Stimulated activated CD8-positive, alpha-beta memory T cell treated with anti-CD3 and anti-CD28 coated beads, Interleukin-7, amount 100 ng/mL, for 24 hours (primary cell): ENCODE data around the gene ZIC2.
"Not testable (repeated sequence)": the region's sequence is repeated elsewhere in the genome, so short reads cannot be mapped to it uniquely, and the experiment has no call there.

Experiments
- DNase-seq: peaks from one replicate; pipeline ENCODE4 v3.0.0-alpha.2; 2020; ENCODE audit warnings: low read depth

Gene ZIC2

GRCh38 chr13:99981735-99982035, at the start of gene ZIC2:
Gene ZIC2 (plus strand): TSS chr13:99981784. CDS start chr13:99982065, 281 bp downstream.
- DNase-seq: no peak

DNA sequence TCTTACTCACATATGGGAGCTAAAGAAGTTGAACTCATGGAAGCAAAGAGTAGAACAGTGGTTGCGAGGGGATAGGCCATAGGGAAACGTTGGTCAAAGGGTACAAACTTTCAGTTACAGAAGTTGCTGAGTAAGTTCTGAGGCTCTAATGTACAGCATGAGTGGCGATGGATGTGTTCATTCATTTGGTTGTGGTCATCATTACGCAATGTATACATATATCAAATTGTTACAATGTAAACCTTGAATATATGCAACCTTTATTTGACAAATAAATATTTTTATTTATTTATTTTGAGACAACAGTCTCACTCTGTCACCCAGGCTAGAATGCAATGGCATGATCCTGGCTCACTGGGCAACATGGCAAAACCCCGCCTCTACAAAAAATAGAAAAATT, 48.7 kb upstream of the ZIC2 start:
- no peak for DNase-seq

GRCh38 chr13:99935772-99936171, 45.8 kb upstream of the ZIC2 start:
- DNase-seq: no peak

DNA sequence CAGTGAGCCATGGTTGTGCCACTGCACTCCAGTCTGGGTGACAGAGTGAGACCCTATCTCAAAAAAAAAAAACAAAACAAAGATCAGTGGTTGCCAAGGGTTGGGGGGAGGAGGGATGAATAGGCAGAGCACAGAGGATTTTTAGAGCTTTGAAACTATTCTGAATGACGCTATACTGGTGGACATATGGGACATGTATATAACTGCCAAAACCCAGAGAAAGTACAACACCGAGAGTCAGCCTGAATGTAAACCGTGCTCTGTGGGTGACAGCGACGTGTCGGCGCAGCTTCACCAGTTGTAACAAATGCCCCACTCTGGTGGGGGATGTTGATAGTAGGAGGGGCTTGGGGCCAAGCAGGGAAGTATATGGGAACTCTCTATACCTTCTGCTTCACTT, 42.9 kb upstream of the ZIC2 start:
- no peak for DNase-seq

DNA sequence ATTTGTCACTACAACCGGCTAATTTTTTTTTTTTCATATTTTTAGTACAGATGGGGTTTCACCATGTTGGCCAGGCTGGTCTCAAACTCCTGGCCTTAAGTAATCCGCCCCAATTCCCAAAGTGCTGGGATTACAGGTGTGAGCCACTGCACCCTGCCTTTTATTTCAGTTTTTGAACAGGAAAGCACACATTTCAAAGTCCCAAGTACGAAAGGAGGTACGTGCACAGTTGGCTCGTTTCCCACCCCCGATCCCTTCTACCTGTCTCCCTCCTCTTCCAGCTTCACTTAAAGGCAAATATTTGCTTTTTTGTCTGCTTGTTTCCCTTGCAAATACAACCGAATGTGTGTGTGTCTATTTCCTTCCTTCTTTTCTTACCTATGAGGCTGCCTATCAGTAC, 40.5 kb upstream of the ZIC2 start:
- no peak for DNase-seq

GRCh38 chr13:99941911-99942310, 39.7 kb upstream of the ZIC2 start:
- DNase-seq: no peak

DNA sequence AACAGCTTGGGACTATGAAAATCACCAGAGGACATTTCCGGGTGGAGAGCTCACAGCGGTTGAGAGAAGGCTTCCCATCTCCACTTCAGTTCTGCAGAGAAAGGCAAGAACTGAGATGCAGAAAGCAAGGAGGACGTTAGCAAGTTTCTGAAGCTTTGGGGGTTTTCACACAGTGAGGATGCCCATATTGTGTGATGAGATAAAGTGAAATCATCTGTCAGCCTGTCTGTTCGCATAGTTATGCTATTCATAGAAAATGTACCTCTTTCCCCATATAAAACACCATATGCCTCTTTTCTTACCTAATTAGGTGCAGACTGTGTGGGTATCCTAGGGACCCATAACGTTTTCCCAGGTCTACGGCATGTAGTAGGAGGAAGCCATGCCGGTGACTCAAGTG, 37.5 kb upstream of the ZIC2 start:
- DNase-seq: no peak

GRCh38 chr13:99944606-99945005, 37.0 kb upstream of the ZIC2 start:
- DNase-seq: no peak

DNA sequence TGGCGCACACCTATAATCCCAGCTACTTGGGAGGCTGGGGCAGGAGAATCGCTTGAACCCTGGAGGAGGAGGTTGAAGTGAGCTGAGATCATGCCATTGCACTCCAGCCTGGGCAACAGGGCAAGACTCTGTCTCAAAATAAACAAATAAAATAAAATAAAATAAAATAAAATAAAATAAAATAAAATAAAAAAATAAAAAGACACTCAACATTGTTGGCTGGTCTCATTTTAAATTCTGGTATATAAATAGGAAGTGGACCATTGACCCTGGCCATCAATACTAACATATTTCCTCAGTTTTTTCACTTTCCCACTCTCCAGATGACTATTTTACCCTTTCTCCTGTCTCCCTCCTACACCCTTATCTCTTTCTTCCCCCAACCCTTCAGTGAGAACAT, 36.1 kb upstream of the ZIC2 start:
- DNase-seq: not testable (repeated sequence)

- DNase-seq: no peak
These were observed 33.9 kb upstream of the ZIC2 start for GRCh38 chr13:99947666-99948065.

DNA sequence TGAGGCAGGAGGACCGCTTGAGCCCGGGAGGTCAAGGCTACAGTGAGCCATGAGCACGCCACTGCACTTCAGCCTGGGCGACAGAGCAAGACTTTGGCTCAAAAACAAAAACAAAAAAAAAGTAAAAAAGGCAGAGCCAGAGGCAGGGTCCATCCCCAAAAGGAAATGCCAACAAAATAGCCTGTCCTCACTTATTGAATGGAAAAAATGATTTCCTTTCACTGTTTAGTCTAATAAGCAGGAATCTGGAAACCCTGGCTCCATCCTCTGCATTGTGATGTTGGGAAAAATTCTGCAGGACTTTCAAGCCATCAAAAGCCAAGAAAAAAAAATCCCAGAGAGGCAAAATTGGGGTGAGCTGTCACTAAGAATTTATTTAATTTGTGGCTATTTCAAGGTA, 33.2 kb upstream of the ZIC2 start:
- no peak for DNase-seq

DNA sequence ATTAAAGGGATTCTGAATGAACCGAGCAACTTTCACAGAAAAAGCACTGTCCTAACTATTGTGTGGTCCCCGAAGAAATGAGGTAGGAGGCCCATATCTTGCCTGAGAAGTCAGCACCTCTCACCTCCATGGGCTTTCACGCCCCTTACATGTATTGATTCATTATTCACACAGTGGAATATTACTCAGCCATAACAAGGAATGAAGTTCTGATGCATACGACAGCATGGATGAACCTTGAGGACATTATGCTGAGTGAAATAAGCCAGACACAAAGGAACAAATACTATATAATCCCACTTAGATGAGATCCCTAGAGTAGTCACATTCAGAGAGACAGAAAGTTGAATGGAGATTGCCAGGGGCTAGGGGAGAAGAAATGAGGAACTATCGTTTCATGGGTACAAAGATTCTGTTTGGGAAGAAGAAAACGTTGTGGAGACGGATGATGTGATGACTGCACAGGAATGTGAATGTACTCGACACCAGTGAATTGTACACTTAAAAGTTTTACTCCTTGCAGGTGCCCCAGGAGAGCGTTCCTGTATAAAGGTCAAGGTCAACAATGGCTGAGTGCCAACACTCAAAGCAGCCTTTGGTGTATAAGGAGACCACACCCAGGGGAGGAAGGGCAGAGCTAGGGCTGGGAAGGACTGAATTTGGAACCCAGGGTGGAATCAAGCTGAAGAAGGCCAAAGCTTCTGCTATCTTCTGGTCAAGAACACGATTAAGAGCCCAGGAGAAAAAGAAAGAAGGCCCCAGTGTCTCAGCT, 32.5 kb upstream of the ZIC2 start:
- no peak for DNase-seq

- no peak for DNase-seq
These were observed 31.7 kb upstream of the ZIC2 start for GRCh38 chr13:99949679-99950413.

GRCh38 chr13:99951666-99952065, 29.9 kb upstream of the ZIC2 start:
- DNase-seq: not testable (repeated sequence)

DNA sequence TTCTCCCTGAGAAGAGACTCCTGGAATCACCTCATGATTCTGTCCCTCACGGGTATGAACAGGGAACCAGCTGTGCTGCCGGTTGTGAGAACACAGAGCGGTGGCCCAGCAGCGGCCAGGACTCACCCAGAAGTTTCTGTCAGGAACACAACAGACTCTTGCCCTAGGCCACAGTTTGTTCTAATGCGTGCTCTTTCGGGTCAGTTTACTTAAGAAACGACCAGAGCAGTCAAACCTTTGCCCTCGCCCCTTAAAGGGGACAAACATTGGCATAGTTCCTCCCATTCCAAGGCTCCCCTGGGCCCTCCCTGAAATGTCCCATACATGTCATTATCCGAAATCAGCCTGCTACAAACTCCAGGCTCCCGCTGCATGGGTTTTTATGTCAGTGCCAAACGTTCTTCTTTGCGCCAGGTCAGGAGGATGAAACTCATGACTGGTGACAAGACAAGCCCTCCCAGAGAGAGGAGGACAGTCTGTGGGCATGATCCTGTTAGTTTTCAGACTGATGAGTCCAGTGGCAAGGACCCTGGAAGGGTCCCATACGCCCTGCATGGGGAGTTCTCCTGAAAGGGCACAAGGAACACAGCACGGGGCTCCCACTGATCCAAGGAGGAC, 28.3 kb upstream of the ZIC2 start:
- no peak for DNase-seq

DNA sequence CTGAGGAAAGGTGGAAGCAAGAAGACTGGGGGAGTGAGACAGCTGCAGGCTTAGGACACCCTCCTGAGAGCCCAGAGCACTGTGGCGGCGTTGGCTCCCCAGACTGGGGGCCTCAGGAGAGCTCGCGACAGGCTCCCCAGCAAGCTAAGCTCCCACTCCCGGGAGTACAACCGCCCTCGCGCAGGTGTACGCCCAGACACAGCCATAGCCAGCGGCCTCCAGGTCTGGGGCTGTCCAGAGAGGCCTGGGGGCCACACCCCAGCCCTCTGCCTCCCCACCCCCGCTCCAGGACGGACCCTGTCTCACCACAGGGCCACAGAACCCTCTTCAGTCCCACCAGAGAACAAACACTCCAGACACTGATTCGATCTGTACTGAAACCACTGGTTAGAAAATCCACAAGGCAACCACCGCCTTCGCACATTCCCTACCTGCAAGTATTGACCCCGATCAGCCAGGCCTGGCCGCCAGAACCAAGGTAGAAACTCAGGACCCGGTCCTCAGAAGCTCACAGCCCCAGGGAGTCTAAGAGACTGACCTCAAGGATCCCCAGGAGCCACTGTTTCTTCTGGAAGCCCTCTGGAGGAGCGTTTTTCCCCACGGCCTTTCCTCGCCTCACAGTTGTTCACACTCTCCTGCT, 26.4 kb upstream of the ZIC2 start:
- no peak for DNase-seq

GRCh38 chr13:99955747-99956472, 25.7 kb upstream of the ZIC2 start:
- DNase-seq: no peak

GRCh38 chr13:99956473-99957349, 24.9 kb upstream of the ZIC2 start:
- no peak for DNase-seq

GRCh38 chr13:99958406-99959126, 23.0 kb upstream of the ZIC2 start:
- no peak for DNase-seq

DNA sequence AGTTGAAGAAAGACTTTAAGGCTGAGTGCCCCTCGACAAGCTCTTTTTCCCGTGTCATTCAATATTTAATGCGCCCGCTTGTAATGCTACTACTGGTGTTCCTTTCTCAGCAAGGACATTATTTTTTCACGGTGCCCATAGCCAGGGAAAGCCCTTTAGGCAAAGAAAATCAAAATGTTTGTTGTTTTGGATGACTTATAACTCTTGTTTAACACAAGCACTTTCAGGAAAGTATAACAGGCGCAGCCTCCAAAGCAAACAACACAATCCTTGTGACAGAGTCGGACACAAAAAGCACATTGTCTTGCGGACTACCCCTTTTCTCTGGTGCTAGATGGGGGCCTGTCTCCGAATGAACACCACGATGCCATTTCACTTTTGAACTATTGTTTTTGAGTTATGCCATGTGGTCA, 22.5 kb upstream of the ZIC2 start:
- DNase-seq: no peak
